Cardiac muscle cell (in vitro differentiated cells and primary cell): ENCODE data around the gene SHC4. TPM values are rescaled to one million over a fixed set of nuclear protein-coding genes. Genes with fewer than 3 reads are reported as not detected.

ENCODE experiments used
- DNase-seq, 2 donors: peaks; one replicate each; pipeline versions ENCODE4 v3.0.0 to v3.0.0-alpha.2; 2010 to 2017; ENCODE audit warnings: low read depth in 1 of 2, low spot score in 1 of 2
- H3K27ac ChIP-seq: fragments of 200-600 bp; sonication (generic); 2 replicates; pipeline ENCODE4 v1.5.1; 2016
- H3K27me3 ChIP-seq: fragments of 200-600 bp; sonication (generic); 2 replicates; pipeline ENCODE4 v1.6.0; 2016; ENCODE audit warnings: control low read depth
- H3K36me3 ChIP-seq: fragments of 200-600 bp; sonication (generic); 2 replicates; pipeline ENCODE4 v1.5.1; 2016; ENCODE audit warnings: control low read depth
- H3K4me1 ChIP-seq: fragments of 200-600 bp; sonication (generic); 2 replicates; pipeline ENCODE4 v1.8.1; 2017; ENCODE audit warnings: low read depth, mild to moderate bottlenecking, mixed run types
- H3K4me3 ChIP-seq: fragments of 200-600 bp; sonication (generic); 2 replicates; pipeline ENCODE4 v1.5.1; 2016; ENCODE audit warnings: mild to moderate bottlenecking
- H3K9me3 ChIP-seq: fragments of 200-600 bp; sonication (generic); 2 replicates; pipeline ENCODE4 v1.5.1; 2017; ENCODE audit warnings: low read depth, mild to moderate bottlenecking, control low read depth
- polyA plus RNA-seq: library from polyadenylated mRNA; unstranded; fragments of >200 nt; fragmentation: Nextera tagmentation; extraction: Ambion mirVana; gene quantifications from 2 replicates; pipeline ENCODE4 v1.2.1, GENCODE V29; 2016
- total RNA-seq: library from RNA; depleted of rRNA; stranded (reverse); fragments of >200 nt; gene quantifications from 2 replicates; pipeline ENCODE4 v1.2.3, GENCODE V29; 2016
- TF ChIP-seq, protein P1 (sequence below): IDR thresholded peaks from 2 replicates; pipeline ENCODE4 v1.5.1; 2012; ENCODE audit warnings: low read depth, mild to moderate bottlenecking, low read length

SHC4 gene
- total and polyA plus RNA-seq, 2 experiments from 2014 or later, result 1.3 to 1.5 TPM

DNA sequence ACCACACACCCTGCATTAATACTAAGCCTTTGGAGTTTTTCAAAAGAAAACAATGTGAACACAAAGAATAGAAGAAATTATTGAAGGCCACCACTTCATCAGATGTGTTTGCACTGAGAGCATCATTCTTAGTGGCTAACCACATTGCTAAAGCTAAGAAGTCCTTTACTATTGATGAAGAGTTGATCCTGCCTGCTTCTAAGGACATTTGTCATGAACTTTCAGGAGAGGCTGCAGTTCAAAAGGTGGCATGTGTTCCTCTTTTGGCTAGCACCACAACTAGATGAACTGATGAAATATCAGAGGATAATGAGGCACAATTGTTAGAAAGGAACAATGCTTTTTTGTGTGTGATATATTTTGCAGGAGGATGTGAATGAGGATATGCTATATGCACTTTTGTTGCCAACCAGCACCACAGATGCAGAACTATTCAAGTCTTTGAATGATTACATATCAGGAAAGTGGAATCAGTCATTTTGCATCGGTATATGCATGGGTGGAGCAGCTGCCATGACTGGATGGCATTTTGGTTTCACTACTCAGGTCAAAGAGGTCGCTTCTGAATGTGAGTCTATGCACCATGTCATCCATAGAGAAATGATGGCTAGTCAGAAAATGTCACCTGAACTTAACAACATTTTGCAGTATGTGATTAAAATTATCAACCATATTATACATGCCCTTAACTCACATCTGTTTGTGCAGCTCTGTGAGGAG is 88.3 kb downstream of the SHC4 start:
- H3K27ac ChIP-seq, result no peak overlapping the region
- TF ChIP-seq, protein P1, sequence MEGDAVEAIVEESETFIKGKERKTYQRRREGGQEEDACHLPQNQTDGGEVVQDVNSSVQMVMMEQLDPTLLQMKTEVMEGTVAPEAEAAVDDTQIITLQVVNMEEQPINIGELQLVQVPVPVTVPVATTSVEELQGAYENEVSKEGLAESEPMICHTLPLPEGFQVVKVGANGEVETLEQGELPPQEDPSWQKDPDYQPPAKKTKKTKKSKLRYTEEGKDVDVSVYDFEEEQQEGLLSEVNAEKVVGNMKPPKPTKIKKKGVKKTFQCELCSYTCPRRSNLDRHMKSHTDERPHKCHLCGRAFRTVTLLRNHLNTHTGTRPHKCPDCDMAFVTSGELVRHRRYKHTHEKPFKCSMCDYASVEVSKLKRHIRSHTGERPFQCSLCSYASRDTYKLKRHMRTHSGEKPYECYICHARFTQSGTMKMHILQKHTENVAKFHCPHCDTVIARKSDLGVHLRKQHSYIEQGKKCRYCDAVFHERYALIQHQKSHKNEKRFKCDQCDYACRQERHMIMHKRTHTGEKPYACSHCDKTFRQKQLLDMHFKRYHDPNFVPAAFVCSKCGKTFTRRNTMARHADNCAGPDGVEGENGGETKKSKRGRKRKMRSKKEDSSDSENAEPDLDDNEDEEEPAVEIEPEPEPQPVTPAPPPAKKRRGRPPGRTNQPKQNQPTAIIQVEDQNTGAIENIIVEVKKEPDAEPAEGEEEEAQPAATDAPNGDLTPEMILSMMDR, result no peak
- H3K4me3 ChIP-seq, result no peak overlapping the region
- peaks cover 47% of the 10 kb centered on the region for H3K27me3 ChIP-seq
- DNase-seq, result no peak
- H3K4me1 ChIP-seq, result peaks cover 6% of the 10 kb centered on the region
- no peaks in the 10 kb centered on the region for H3K36me3 ChIP-seq
- H3K9me3 ChIP-seq, result no peaks in the 10 kb centered on the region

DNA sequence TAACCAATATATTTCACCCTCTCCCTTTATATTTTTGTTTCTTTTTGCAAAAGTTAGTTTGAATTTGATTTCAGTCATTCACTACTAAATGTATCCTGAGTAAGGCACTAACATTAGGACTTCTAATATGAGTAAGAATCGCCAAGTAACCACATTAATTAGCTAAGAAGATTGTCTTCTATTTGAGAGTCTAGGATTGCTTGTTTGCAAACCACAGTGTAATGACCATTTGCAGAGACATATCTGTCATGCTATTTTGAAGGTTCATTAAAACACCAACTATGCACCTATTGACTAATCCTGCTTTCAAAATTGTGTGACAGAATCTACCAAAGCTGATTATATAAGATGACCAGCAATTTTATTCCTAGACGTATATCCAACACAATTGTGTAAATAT is 91.1 kb downstream of the SHC4 start:
- H3K4me1 ChIP-seq, result no peaks in the 10 kb centered on the region
- TF ChIP-seq, protein P1, result no peak
- no peaks in the 10 kb centered on the region for H3K9me3 ChIP-seq

DNA sequence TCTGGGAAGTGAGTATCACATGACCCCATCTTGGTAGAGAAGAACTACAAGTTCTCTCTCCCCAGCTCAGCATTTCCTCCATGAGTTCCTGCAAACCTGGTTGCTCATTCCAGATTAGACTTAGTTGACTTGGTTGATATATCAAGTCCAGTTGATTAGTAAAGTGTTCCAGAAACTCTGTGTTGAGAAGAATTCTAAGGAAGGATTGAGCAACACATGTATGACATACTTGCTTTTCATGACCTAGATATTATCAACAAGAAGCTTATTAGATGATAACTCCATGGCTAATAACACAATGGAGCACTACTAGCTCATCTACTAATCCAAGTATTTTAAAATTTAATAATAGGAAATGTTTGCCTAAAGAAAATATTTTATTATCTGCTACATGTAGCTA is 92.2 kb downstream of the SHC4 start:
- TF ChIP-seq, protein P1, result no peak
- Histone ChIP-seq H3K4me3 (no peak overlapping the region), H3K27me3 (peaks cover 47% of the 10 kb centered on the region), H3K36me3 (no peaks in the 10 kb centered on the region), H3K4me1 (no peaks in the 10 kb centered on the region), H3K27ac (no peak overlapping the region), H3K9me3 (no peaks in the 10 kb centered on the region)
- DNase-seq, result peak in 1 of 2 donors; percentile 45

More for the DNA sequence above, 91.1 kb downstream of the SHC4 start:
- no peak for DNase-seq
- Histone ChIP-seq H3K27ac (no peak overlapping the region), H3K36me3 (no peaks in the 10 kb centered on the region), H3K4me3 (no peak overlapping the region), H3K27me3 (peaks cover 47% of the 10 kb centered on the region)

DNA sequence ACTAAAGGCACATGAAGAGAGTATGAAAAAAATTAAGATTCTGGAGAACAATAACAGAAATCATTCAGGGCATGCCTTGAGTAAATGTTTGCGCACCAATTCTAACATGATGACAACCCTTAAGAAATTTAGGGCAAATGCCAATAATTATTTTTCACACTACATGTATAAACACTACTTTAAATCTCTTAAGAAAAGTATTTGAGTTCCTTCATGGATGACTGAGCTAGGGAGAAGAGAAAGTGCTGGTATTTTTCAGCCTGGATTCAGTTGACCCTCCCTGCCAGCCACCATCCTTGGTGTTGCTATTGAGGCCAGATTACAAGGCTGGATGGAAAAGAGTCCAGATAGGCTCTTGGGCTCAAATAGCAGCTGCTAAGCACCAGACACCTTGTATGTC is 93.8 kb downstream of the SHC4 start:
- no peaks in the 10 kb centered on the region for H3K9me3 ChIP-seq
- no peaks in the 10 kb centered on the region for H3K36me3 ChIP-seq
- TF ChIP-seq, protein P1, result no peak
- no peak overlapping the region for H3K4me3 ChIP-seq
- no peak for DNase-seq
- no peaks in the 10 kb centered on the region for H3K4me1 ChIP-seq
- H3K27ac ChIP-seq, result no peak overlapping the region
- H3K27me3 ChIP-seq, result peaks cover 42% of the 10 kb centered on the region

DNA sequence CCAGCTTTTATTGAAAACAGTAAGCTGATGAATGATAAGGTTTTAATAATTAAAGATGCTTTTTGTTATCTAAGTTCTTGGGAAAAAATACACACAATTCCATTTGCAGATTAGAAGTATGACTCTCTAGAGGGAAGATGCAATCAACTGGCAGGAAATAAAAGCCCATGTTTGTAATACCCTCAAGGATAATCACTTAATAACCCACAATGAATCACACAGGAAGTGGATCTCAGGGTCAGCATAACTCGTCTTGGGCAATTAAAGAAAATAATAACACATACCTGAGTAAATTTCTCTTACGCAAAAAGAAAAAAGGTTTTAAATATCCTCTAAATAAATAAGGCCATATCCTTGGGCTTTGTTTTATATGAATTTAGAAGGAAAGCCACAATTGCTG is 95.2 kb downstream of the SHC4 start:
- TF ChIP-seq, protein P1, result no peak
- peaks cover 29% of the 10 kb centered on the region for H3K27me3 ChIP-seq
- no peaks in the 10 kb centered on the region for H3K4me1 ChIP-seq
- no peak overlapping the region for H3K4me3 ChIP-seq
- no peak overlapping the region for H3K27ac ChIP-seq
- no peaks in the 10 kb centered on the region for H3K9me3 ChIP-seq
- DNase-seq, result peak in 1 of 2 donors; percentile 83
- H3K36me3 ChIP-seq, result no peaks in the 10 kb centered on the region
